Lower leg skin (tissue), 4 donors: ENCODE measurements around the gene DAB1. TPM values are rescaled to one million over a fixed set of nuclear protein-coding genes. Genes with fewer than 3 reads are reported as not detected.

ENCODE experiments used
- DNase-seq, 2 donors: peaks; one replicate each; pipeline ENCODE4 v3.0.0-alpha.2; 2019; ENCODE audit warnings: low spot score in 2 of 2
- H3K4me3 ChIP-seq: fragments of 200-600 bp; sonication (generic); 2 replicates; pipeline ENCODE4 v1.5.1; 2017; ENCODE audit warnings: mild to moderate bottlenecking, low read depth; ENCODE audit not compliant: poor library complexity, severe bottlenecking
- CTCF ChIP-seq, 3 donors: fragments of 450-650 bp; IDR thresholded peaks; one replicate each; pipeline ENCODE4 v1.5.1; 2016; ENCODE audit warnings: antibody characterized with exemption in 3 of 3, mild to moderate bottlenecking in 3 of 3, moderate library complexity in 2 of 3
- POLR2A ChIP-seq, 2 donors: fragments of 450-650 bp; IDR thresholded peaks; one replicate each; pipeline ENCODE4 v1.6.1; 2016 to 2017; ENCODE audit warnings: antibody characterized with exemption in 2 of 2, mild to moderate bottlenecking in 1 of 2, moderate library complexity in 1 of 2
- WGBS, 2 donors: methylation state at CpG; one replicate each; pipeline ENCODE4 v1.1.5; 2018; 5-methylcytosine and 5-hydroxymethylcytosine counted together
- intact Hi-C: fragments of 100-400 bp; cut with DNase I; formaldehyde crosslinking; loops from one replicate; pipeline ENCODE4 v1.15.0; 2023; ENCODE audit warnings: low total_unique reads
- total RNA-seq, 4 donors: library from RNA; depleted of rRNA; stranded (reverse); fragments of >200 nt; gene quantifications; one replicate each; pipeline ENCODE4 v1.1.0, GENCODE V29; 2016

DAB1 gene
- total RNA-seq, 4 donors from 2014 or later = 0.58 TPM; not detected in 3

GRCh38 chr1:57065442-57065841 is 358.4 kb downstream of the DAB1 start:
- no peak overlapping the region for H3K4me3 ChIP-seq
- DNase-seq = no peak
- intact Hi-C loops = no loop called here
- TF ChIP-seq CTCF (IDR thresholded peaks at IDR 0.05) = no peak
- no peak for TF ChIP-seq POLR2A (IDR thresholded peaks at IDR 0.05)
- 90 to 91% methylated on average over 3 of the region's 3 CpGs for WGBS, 2 donors

- DNase-seq = no peak
- intact Hi-C loops = no loop called here
- TF ChIP-seq CTCF (IDR thresholded peaks at IDR 0.05) (no peak), POLR2A (IDR thresholded peaks at IDR 0.05) (no peak)
- no peak overlapping the region for H3K4me3 ChIP-seq
- whole genome bisulfite sequencing, 2 donors = 90 to 91% methylated on average over 7 of the region's 7 CpGs
These were observed 359.3 kb downstream of the DAB1 start for GRCh38 chr1:57064379-57065140.

- no peak for TF ChIP-seq CTCF (IDR thresholded peaks at IDR 0.05)
- no peak for TF ChIP-seq POLR2A (IDR thresholded peaks at IDR 0.05)
- H3K4me3 ChIP-seq = no peak overlapping the region
- intact Hi-C loops = no loop called here
- DNase-seq = no peak
- 82% methylated on average over 6 of the region's 6 CpGs for WGBS, 2 donors
These were observed 360.3 kb downstream of the DAB1 start for GRCh38 chr1:57063406-57064125.

- intact Hi-C loops = no loop called here
- no peak for DNase-seq
- H3K4me3 ChIP-seq = peak overlapping the region; percentile 6
- TF ChIP-seq POLR2A (IDR thresholded peaks at IDR 0.05) (no peak), CTCF (IDR thresholded peaks at IDR 0.05) (no peak)
- 78 to 87% methylated on average over 1 of the region's 1 CpG for WGBS, 2 donors
These were observed 362.5 kb downstream of the DAB1 start for GRCh38 chr1:57061369-57061768.

- DNase-seq = no peak
- no peak overlapping the region for H3K4me3 ChIP-seq
- WGBS, 2 donors = 85 to 91% methylated on average over 3 of the region's 3 CpGs
- intact Hi-C loops = no loop called here
- no peak for TF ChIP-seq POLR2A (IDR thresholded peaks at IDR 0.05)
- no peak for TF ChIP-seq CTCF (IDR thresholded peaks at IDR 0.05)
These were observed 363.4 kb downstream of the DAB1 start for GRCh38 chr1:57060451-57060850.
